Stimulated activated naive CD8-positive, alpha-beta T cell treated with anti-CD3 and anti-CD28 coated beads, Interleukin-15, Interleukin-2, amounts not matched to agents 100 U/mL and 50 U/mL, for 24 hours (primary cell): Measurements from ENCODE around the gene TMIGD2.
"Not testable (repeated sequence)": the region's sequence is repeated elsewhere in the genome, so short reads cannot be mapped to it uniquely, and the experiment has no call there.

Source experiments
- ATAC-seq: fragments of 150-1000 bp; cut with Tn5 transposase; one replicate; pipeline ENCODE4 v1.10.0; 2021
- DNase-seq: peaks from one replicate; pipeline ENCODE4 v3.0.0; 2021

TMIGD2 gene

GRCh38 chr19:4302243-4302640, at the start of gene TMIGD2:
TMIGD2 (minus strand) TSS chr19:4302389; CDS start chr19:4302385, 4 bp downstream.
- ATAC-seq (no peak), DNase-seq (peak; percentile 29)

- DNase-seq (no peak), ATAC-seq (no peak)
These were observed 48.5 kb upstream of the TMIGD2 start for GRCh38 chr19:4350726-4351125.

- ATAC-seq, result no peak
- no peak for DNase-seq
These were observed 47.9 kb upstream of the TMIGD2 start for GRCh38 chr19:4350111-4350510.

GRCh38 chr19:4349225-4349624, 47.0 kb upstream of the TMIGD2 start:
- not testable (repeated sequence) for ATAC-seq, DNase-seq

GRCh38 chr19:4347521-4347920, 45.3 kb upstream of the TMIGD2 start:
- ATAC-seq, result no peak
- DNase-seq, result no peak

GRCh38 chr19:4346020-4346383, 43.8 kb upstream of the TMIGD2 start:
- no peak for ATAC-seq
- DNase-seq, result no peak

- no peak for DNase-seq
- no peak for ATAC-seq
These were observed 43.3 kb upstream of the TMIGD2 start for GRCh38 chr19:4345342-4346019.

- ATAC-seq (peak; percentile 74), DNase-seq (peak; percentile 98)
These were observed 41.5 kb upstream of the TMIGD2 start, which contains the start of gene MPND for GRCh38 chr19:4343370-4344307. MPND (plus strand) TSS chr19:4343562; CDS start chr19:4343594, 32 bp downstream.

GRCh38 chr19:4342615-4343369, 40.6 kb upstream of the TMIGD2 start:
- DNase-seq (peak; percentile 90), ATAC-seq (peak; percentile 96)

- ATAC-seq (no peak), DNase-seq (no peak)
These were observed 40.1 kb upstream of the TMIGD2 start for GRCh38 chr19:4342314-4342614.

- peak; percentile 64 for DNase-seq
- no peak for ATAC-seq
These were observed 36.5 kb upstream of the TMIGD2 start, which contains the start of gene STAP2 for GRCh38 chr19:4338441-4339355. STAP2 (minus strand) TSS chr19:4338827; CDS start chr19:4338753, 74 bp downstream.

- peak; percentile 30 for DNase-seq
- ATAC-seq, result no peak
These were observed 35.8 kb upstream of the TMIGD2 start for GRCh38 chr19:4337906-4338440.

GRCh38 chr19:4334929-4335570, 32.9 kb upstream of the TMIGD2 start:
- no peak for ATAC-seq
- no peak for DNase-seq

- ATAC-seq (no peak), DNase-seq (no peak)
These were observed 27.7 kb upstream of the TMIGD2 start for GRCh38 chr19:4329858-4330257.

GRCh38 chr19:4328991-4329681, 26.9 kb upstream of the TMIGD2 start:
- ATAC-seq, result not testable (repeated sequence)
- DNase-seq, result peak; percentile 66

GRCh38 chr19:4328243-4328990, 26.2 kb upstream of the TMIGD2 start:
- DNase-seq (peak; percentile 95), ATAC-seq (peak; percentile 93)

GRCh38 chr19:4327877-4328242, 25.7 kb upstream of the TMIGD2 start:
- no peak for DNase-seq
- no peak for ATAC-seq

GRCh38 chr19:4327252-4327876, 25.2 kb upstream of the TMIGD2 start:
- ATAC-seq (peak; percentile 14), DNase-seq (peak; percentile 78)

- ATAC-seq (no peak), DNase-seq (peak; percentile 37)
These were observed 24.7 kb upstream of the TMIGD2 start for GRCh38 chr19:4326837-4327251.
